ENCODE data around the gene PRKN. TPM values are rescaled to one million over a fixed set of nuclear protein-coding genes. Genes with fewer than 3 reads are reported as not detected.

The PRKN gene
- total RNA-seq, 1 experiment from 2014 or later, result 2.0 TPM

DNA sequence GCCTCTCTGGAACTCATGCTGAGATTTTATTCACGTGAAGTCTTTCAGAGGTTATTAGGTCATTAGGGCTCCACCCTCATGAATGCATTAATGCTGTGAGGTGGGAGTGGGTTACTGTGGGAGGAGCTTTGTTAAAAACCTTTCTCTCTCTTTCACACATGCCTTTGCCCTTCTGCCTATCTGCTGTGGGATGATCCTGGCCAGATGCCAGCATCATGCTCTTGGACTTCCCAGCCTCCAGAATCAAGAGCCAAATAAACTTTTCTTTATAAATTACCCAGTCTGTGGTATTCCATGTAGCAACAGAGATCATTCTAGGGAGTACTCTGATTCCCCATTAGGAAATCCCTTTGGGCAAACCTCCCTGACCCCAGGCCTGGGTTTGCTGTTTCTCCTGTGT, 1323.8 kb downstream of the PRKN start:
- no peaks in the 10 kb centered on the region for H3K27me3 ChIP-seq (ENCODE audit: insufficient read depth, low read length)
- H3K9me3 ChIP-seq (ENCODE audit: control insufficient read depth, low read depth, low read length), result no peaks in the 10 kb centered on the region
- no peak overlapping the region for H3K4me3 Mint-ChIP-seq
- DNase-seq, result no peak
- H3K27me3 Mint-ChIP-seq (ENCODE audit: low read depth), result peaks cover 2% of the 10 kb centered on the region
- H2BK120ac ChIP-seq (ENCODE audit: low read depth, low read length, poor library complexity, severe bottlenecking), result no peak overlapping the region
- no peak overlapping the region for H3K56ac ChIP-seq (ENCODE audit: insufficient read length, low read depth, low read length)
- H2AK5ac ChIP-seq (ENCODE audit: insufficient read length, low read length), result no peak overlapping the region
- H3T11ph ChIP-seq (ENCODE audit: low read length), result no peak overlapping the region
- H4K8ac ChIP-seq (replicated peaks; ENCODE audit: insufficient read length, low read depth, low read length), result no peak overlapping the region
- H3K4ac ChIP-seq (ENCODE audit: low read depth, low read length), result no peak overlapping the region
- no peak overlapping the region for H3K18ac ChIP-seq (ENCODE audit: insufficient read length, low read depth, low read length)
- no peak overlapping the region for H4K91ac ChIP-seq (ENCODE audit: insufficient read length, low read depth, low read length)
- no peak overlapping the region for H2BK5ac ChIP-seq (ENCODE audit: insufficient read length, low read length)
- no peak overlapping the region for H4K5ac ChIP-seq (ENCODE audit: insufficient read length, low read depth, low read length)
- H3K14ac ChIP-seq (ENCODE audit: insufficient read depth, low read length), result no peak overlapping the region
- H3K36me3 Mint-ChIP-seq (ENCODE audit: insufficient read depth in 1 of 3, low read depth in 3 of 3), result peaks cover 0 to 14% (median 7%) of the 10 kb centered on the region in 3 experiments; a peak in 3 of 7 replicates
- H2BK12ac ChIP-seq (ENCODE audit: insufficient read length, low read depth, low read length), result no peak overlapping the region
- H3K4me1 Mint-ChIP-seq, result peaks cover 0 to 11% of the 10 kb centered on the region in 2 experiments; a peak in 2 of 4 replicates
- no peak overlapping the region for H2BK20ac ChIP-seq (ENCODE audit: low read depth, low read length, poor library complexity, severe bottlenecking)
- no peak overlapping the region for H3K27ac ChIP-seq (ENCODE audit: insufficient read length, low read depth, low read length)
- no CpG with 5 or more reads among the region's 1 CpG for WGBS (ENCODE audit: extremely low coverage, insufficient read length, low lambda C conversion rate)
- peaks cover 13 to 20% of the 10 kb centered on the region in 2 experiments for H3K9me3 Mint-ChIP-seq
- H2AFZ ChIP-seq (ENCODE audit: low read length), result no peak overlapping the region
- no peak overlapping the region for H3K9ac ChIP-seq (ENCODE audit: extremely low read depth, insufficient read length, low read length)
- H3K4me1 ChIP-seq (ENCODE audit: insufficient read depth, low read length), result no peaks in the 10 kb centered on the region
- H3K23ac ChIP-seq (ENCODE audit: insufficient read length, low read depth, low read length), result no peak overlapping the region
- no peak overlapping the region for H2BK15ac ChIP-seq (ENCODE audit: low read depth, low read length)
- H3K4me2 ChIP-seq (ENCODE audit: insufficient read depth, insufficient read length, low read length), result no peak overlapping the region
- no peaks in the 10 kb centered on the region for H3K79me2 ChIP-seq (ENCODE audit: insufficient read depth, low read length)
- TF ChIP-seq, protein P1, sequence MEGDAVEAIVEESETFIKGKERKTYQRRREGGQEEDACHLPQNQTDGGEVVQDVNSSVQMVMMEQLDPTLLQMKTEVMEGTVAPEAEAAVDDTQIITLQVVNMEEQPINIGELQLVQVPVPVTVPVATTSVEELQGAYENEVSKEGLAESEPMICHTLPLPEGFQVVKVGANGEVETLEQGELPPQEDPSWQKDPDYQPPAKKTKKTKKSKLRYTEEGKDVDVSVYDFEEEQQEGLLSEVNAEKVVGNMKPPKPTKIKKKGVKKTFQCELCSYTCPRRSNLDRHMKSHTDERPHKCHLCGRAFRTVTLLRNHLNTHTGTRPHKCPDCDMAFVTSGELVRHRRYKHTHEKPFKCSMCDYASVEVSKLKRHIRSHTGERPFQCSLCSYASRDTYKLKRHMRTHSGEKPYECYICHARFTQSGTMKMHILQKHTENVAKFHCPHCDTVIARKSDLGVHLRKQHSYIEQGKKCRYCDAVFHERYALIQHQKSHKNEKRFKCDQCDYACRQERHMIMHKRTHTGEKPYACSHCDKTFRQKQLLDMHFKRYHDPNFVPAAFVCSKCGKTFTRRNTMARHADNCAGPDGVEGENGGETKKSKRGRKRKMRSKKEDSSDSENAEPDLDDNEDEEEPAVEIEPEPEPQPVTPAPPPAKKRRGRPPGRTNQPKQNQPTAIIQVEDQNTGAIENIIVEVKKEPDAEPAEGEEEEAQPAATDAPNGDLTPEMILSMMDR (conservative IDR thresholded peaks at IDR 0.05), result no peak
- no peak overlapping the region for H3K27ac Mint-ChIP-seq
- H4K20me1 ChIP-seq (ENCODE audit: control insufficient read depth, insufficient read depth, insufficient read length), result no peaks in the 10 kb centered on the region
- no peaks in the 10 kb centered on the region for H3K23me2 ChIP-seq (ENCODE audit: insufficient read length, low read depth, low read length, poor library complexity, severe bottlenecking)
- no peaks in the 10 kb centered on the region for H3K79me1 ChIP-seq (ENCODE audit: insufficient read depth, low read depth, low read length, poor library complexity, severe bottlenecking)
